IMR-90 (cell line): ENCODE results near the gene FUT7. TPM values are rescaled to one million over a fixed set of nuclear protein-coding genes. Genes with fewer than 3 reads are reported as not detected.

Source experiments
- ATAC-seq: fragments of 200-7000 bp; cut with Tn5 transposase; 2 replicates; pipeline ENCODE4 v1.9.1; 2020; ENCODE audit warnings: low read depth, mild to moderate bottlenecking, moderate library complexity
- BruUV-seq: library from RNA; stranded (reverse); fragments of 400-500 nt; replicated peaks from 2 replicates; lab custom pipeline; 2021; lab: Mats Ljungman, UMichigan
- CTCF ChIA-PET: fragments of 300-600 bp; formaldehyde crosslinking; extraction: SDS; loops from one replicate; lab custom pipeline; 2021; ENCODE audit warnings: antibody characterized with exemption; lab: Yijun Ruan, JAX
- POLR2A ChIA-PET: fragments of 300-600 bp; sonication (Branson Sonifier 250); formaldehyde crosslinking; loops from one replicate; lab custom pipeline; 2022; ENCODE audit warnings: antibody characterized with exemption; ENCODE audit not compliant: unreplicated experiment; lab: Charles Lee
- DNase-seq: peaks from one replicate; pipeline ENCODE4 v3.0.0; 2013
- H2AFZ ChIP-seq: replicated peaks from 2 replicates; pipeline ENCODE3; 2013; ENCODE audit warnings: low read length, mild to moderate bottlenecking; ENCODE audit not compliant: poor library complexity
- H2AK5ac ChIP-seq: 2 replicates; pipeline ENCODE4 v1.6.1; 2013; ENCODE audit warnings: low read depth, low read length, inconsistent platforms
- H2AK9ac ChIP-seq: replicated peaks from 2 replicates; pipeline ENCODE3; 2013; ENCODE audit warnings: mild to moderate bottlenecking, low read depth, low read length, moderate library complexity; ENCODE audit not compliant: poor library complexity
- H2BK120ac ChIP-seq: 2 replicates; pipeline ENCODE4 v1.6.1; 2013; ENCODE audit warnings: low read depth, low read length, inconsistent platforms
- H2BK15ac ChIP-seq: 3 replicates; pipeline ENCODE4 v1.6.1; 2013; ENCODE audit warnings: low read depth, low read length, inconsistent platforms
- H2BK20ac ChIP-seq: 2 replicates; pipeline ENCODE4 v1.6.1; 2013; ENCODE audit warnings: low read depth, mild to moderate bottlenecking, inconsistent platforms, low read length, moderate library complexity
- H2BK5ac ChIP-seq: 2 replicates; pipeline ENCODE4 v1.6.1; 2013; ENCODE audit warnings: mild to moderate bottlenecking, low read depth, low read length, inconsistent platforms; ENCODE audit not compliant: poor library complexity, severe bottlenecking
- H3K14ac ChIP-seq: replicated peaks from 2 replicates; pipeline ENCODE4 v1.6.1; 2013; ENCODE audit warnings: low read depth, low read length, inconsistent platforms
- H3K18ac ChIP-seq: 2 replicates; pipeline ENCODE4 v1.6.1; 2013; ENCODE audit warnings: low read depth, low read length, control low read depth
- H3K23ac ChIP-seq: 2 replicates; pipeline ENCODE4 v1.6.1; 2013; ENCODE audit warnings: low read depth, low read length, inconsistent platforms
- H3K27ac ChIP-seq: 2 replicates; pipeline ENCODE4 v1.5.1; 2013; ENCODE audit warnings: mild to moderate bottlenecking, control low read depth, low read length; ENCODE audit not compliant: insufficient read depth
- H3K27me3 ChIP-seq: 2 replicates; pipeline ENCODE4 v1.6.1; 2013; ENCODE audit warnings: low read length; ENCODE audit not compliant: control insufficient read depth, insufficient read depth
- H3K36me3 ChIP-seq: 2 replicates; pipeline ENCODE4 v1.6.1; 2013; ENCODE audit warnings: low read length, mixed read lengths; ENCODE audit not compliant: control insufficient read depth, insufficient read depth
- H3K4ac ChIP-seq: 2 replicates; pipeline ENCODE4 v1.6.1; 2013; ENCODE audit warnings: low read depth, low read length, inconsistent platforms
- H3K4me1 ChIP-seq: 2 replicates; pipeline ENCODE4 v1.6.1; 2013; ENCODE audit warnings: low read length, mixed read lengths; ENCODE audit not compliant: control insufficient read depth, insufficient read depth
- H3K4me2 ChIP-seq: 2 replicates; pipeline ENCODE4 v1.6.1; 2013; ENCODE audit warnings: low read depth, mild to moderate bottlenecking, control low read depth, low read length, moderate library complexity
- H3K4me3 ChIP-seq: 2 replicates; pipeline ENCODE4 v1.5.1; 2013; ENCODE audit warnings: low read depth, mild to moderate bottlenecking, control low read depth, low read length, moderate library complexity; ENCODE audit not compliant: insufficient read depth
- H3K56ac ChIP-seq: 2 replicates; pipeline ENCODE4 v1.6.1; 2013; ENCODE audit warnings: low read length, inconsistent platforms; ENCODE audit not compliant: insufficient read depth; ENCODE audit errors: extremely low read depth
- H3K79me1 ChIP-seq, 2 experiments: 2 replicates each; pipeline ENCODE4 v1.6.1; 2013; ENCODE audit warnings: low read length in 2 of 2, inconsistent platforms in 1 of 2, low read depth in 1 of 2
- H3K9ac ChIP-seq: 2 replicates; pipeline ENCODE4 v1.6.1; 2013; ENCODE audit warnings: low read depth, low read length, control low read depth
- H3K9me1 ChIP-seq: 2 replicates; pipeline ENCODE4 v1.6.1; 2013; ENCODE audit warnings: low read length, inconsistent platforms; ENCODE audit not compliant: insufficient read depth
- H3K9me3 ChIP-seq: 2 replicates; pipeline ENCODE4 v1.6.1; 2013; ENCODE audit warnings: low read length; ENCODE audit not compliant: control insufficient read depth, insufficient read depth
- H4K20me1 ChIP-seq: 2 replicates; pipeline ENCODE4 v1.6.1; 2013; ENCODE audit warnings: low read length, inconsistent platforms; ENCODE audit not compliant: insufficient read depth
- H4K5ac ChIP-seq: 2 replicates; pipeline ENCODE4 v1.6.1; 2013; ENCODE audit warnings: mild to moderate bottlenecking, low read depth, low read length, control low read depth
- H4K8ac ChIP-seq, 2 experiments: 2 replicates each; pipeline ENCODE4 v1.6.1; 2013; ENCODE audit warnings: low read depth in 2 of 2, low read length in 2 of 2, control low read depth in 1 of 2, inconsistent platforms in 1 of 2
- H4K91ac ChIP-seq: 2 replicates; pipeline ENCODE4 v1.6.1; 2013; ENCODE audit warnings: low read depth, low read length, inconsistent platforms; ENCODE audit not compliant: insufficient read depth
- MXI1 ChIP-seq: IDR thresholded peaks from 2 replicates; pipeline ENCODE4 v1.6.1; 2012; ENCODE audit warnings: low read depth, mild to moderate bottlenecking, low read length, moderate library complexity, borderline replicate concordance
- RAD21 ChIP-seq: IDR thresholded peaks from 2 replicates; pipeline ENCODE4 v1.6.1; 2012; ENCODE audit warnings: low read length, improper control_type of control experiment
- WGBS, 2 experiments: methylation state at CpG; one replicate each; pipeline versions ENCODE4 v1.1.5 to v1.1.7; 2013; ENCODE audit warnings: missing lambda C conversion rate in 2 of 2; ENCODE audit not compliant: insufficient read length in 1 of 2; ENCODE audit errors: extremely low coverage in 2 of 2; 5-methylcytosine and 5-hydroxymethylcytosine counted together
- dilution Hi-C: fragments of 300-500 bp; cut with HindIII; formaldehyde crosslinking; loops from one replicate; pipeline ENCODE4 v1.14.3; 2018; ENCODE audit warnings: low sequenced_read_pairs; ENCODE audit not compliant: unreplicated experiment
- in situ Hi-C: fragments of 300-500 bp; cut with MboI; formaldehyde crosslinking; loops from 3 replicates; pipeline ENCODE4 v1.14.3; 2019; ENCODE audit warnings: low sequenced_read_pairs, inconsistent platforms, mixed read lengths
- intact Hi-C: fragments of 100-400 bp; cut with micrococcal nuclease; formaldehyde crosslinking; loops from 2 replicates; pipeline ENCODE4 v1.10.0; 2022
- polyA plus RNA-seq, 3 experiments: library from polyadenylated mRNA; depleted of rRNA; stranded (reverse); fragments of >200 nt; gene quantifications; 2 replicates each; pipeline ENCODE4 v1.2.3, GENCODE V29; 2012; ENCODE audit warnings: low replicate concordance in 1 of 3
- total RNA-seq: library from RNA; depleted of rRNA; stranded (reverse); fragments of >200 nt; gene quantifications from 2 replicates; pipeline ENCODE4 v1.2.3, GENCODE V29; 2012
- TF ChIP-seq, protein P1 (sequence below): fragments of 150-350 bp; IDR thresholded peaks from 2 replicates; pipeline ENCODE4 v1.6.1; 2017; ENCODE audit warnings: mild to moderate bottlenecking, antibody characterized with exemption, low read length, low read depth

The FUT7 gene
- total and polyA plus RNA-seq, 2 of the 4 experiments (the other 2 are of a cell fraction), result not detected

DNA sequence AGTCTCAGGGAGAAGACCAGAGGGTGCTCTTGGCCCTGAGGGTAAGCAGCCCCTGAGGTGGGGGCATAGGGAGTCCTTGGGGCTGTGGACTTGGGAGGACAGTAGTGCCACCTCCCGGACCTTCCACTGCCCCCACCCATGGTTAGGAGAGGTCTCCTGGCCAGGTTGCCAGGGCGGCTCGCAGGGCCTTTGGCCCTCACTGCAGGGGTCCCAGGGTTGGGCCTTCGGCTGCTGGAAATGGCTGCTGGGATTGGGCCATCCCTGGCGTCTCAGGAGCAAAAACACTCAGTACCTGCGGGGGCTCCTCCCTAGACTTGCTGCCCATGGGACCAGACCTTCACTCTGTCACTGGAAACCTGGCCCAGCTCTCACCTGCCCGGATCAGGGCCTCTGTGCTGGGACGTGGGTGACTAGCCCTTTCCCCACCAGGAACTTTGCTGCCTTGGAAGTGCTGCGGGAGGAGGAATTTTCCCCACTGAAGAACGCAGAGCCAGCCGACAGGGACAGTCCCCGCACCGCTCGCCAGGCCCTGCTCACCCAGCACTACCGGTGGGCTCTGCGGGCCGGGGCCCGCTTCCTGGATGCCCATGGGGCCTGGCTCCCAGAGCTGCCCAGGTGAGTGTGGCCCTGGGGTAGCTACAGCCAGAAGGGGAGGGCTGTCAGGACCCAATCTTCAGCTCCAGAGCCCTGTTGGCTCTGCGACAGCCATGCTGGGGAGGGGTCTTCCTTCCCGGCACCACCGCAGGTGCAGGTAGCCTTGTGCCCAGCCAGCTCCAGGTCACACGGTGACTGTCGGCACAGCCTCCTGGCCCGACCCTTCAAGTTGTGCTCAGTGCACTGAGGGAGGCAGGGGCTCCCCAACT lies 48.6 kb upstream of the FUT7 start (continued):
- no peak for TF ChIP-seq RAD21

DNA sequence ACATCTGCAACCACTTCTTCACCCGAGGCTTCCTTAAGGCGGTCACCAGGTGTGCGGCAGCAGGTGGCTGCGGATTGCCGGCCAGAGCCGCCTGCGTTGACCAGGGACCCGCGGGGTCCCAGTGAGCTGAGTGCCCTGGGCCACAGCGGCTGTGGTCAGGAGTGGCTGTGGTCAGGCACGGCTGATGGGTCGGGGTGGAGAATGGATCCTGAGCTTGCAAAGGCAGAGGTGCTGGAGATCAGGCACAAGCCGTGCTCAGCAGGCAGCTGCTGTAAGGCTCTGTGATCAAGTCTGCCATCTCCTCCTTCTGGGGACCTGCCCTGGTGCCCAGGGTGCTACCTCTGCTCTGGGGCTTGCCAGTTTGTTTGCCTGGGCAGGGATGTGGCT lies 47.5 kb upstream of the FUT7 start:
- peak overlapping the region; percentile 65 for H2AK9ac ChIP-seq
- BruUV-seq, result no TSS peak
- dilution Hi-C loops, result no loop called here
- no peak overlapping the region for H2BK120ac ChIP-seq
- no peak overlapping the region for H2AFZ ChIP-seq
- no peak overlapping the region for H3K27ac ChIP-seq
- peaks cover 10% of the 10 kb centered on the region for H4K20me1 ChIP-seq
- no peak overlapping the region for H3K18ac ChIP-seq
- CTCF ChIA-PET, result no interaction called here
- intact Hi-C loops, result no loop called here
- POLR2A ChIA-PET, result no interaction called here
- no peak overlapping the region for H2BK15ac ChIP-seq
- no peaks in the 10 kb centered on the region for H3K27me3 ChIP-seq
- H3K4me1 ChIP-seq, result peaks cover 12% of the 10 kb centered on the region
- H4K5ac ChIP-seq, result no peak overlapping the region
- H3K9ac ChIP-seq, result no peak overlapping the region
- DNase-seq (no peak), ATAC-seq (no peak)
- no peak overlapping the region for H3K23ac ChIP-seq
- no peak overlapping the region for H3K4ac ChIP-seq
- no peaks in the 10 kb centered on the region for H3K9me3 ChIP-seq
- H2BK5ac ChIP-seq, result no peak overlapping the region
- no peak overlapping the region for H3K4me2 ChIP-seq
- WGBS, 2 experiments, result 84% methylated on average over 9 of the region's 13 CpGs; no CpG with 5 or more reads in 1 of the 2 experiments
- peaks cover 8 to 40% of the 10 kb centered on the region in 2 experiments for H3K79me1 ChIP-seq
- no peak overlapping the region for H3K56ac ChIP-seq
- no peak overlapping the region; the same call in 1 of the 2 replicates for H2AK5ac ChIP-seq
- no peak overlapping the region for H4K8ac ChIP-seq
- no peak overlapping the region for H4K91ac ChIP-seq
- in situ Hi-C loops, result no loop called here
- H3K9me1 ChIP-seq, result peaks cover 6% of the 10 kb centered on the region
- H3K14ac ChIP-seq, result no peak overlapping the region
- no peak overlapping the region for H2BK20ac ChIP-seq
- no peak for TF ChIP-seq MXI1
- TF ChIP-seq, protein P1, sequence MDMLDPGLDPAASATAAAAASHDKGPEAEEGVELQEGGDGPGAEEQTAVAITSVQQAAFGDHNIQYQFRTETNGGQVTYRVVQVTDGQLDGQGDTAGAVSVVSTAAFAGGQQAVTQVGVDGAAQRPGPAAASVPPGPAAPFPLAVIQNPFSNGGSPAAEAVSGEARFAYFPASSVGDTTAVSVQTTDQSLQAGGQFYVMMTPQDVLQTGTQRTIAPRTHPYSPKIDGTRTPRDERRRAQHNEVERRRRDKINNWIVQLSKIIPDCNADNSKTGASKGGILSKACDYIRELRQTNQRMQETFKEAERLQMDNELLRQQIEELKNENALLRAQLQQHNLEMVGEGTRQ, result no peak
- peaks cover 24% of the 10 kb centered on the region; the same call in 1 of the 2 replicates for H3K36me3 ChIP-seq
- H3K4me3 ChIP-seq, result no peak overlapping the region
